Stimulated activated CD4-positive, alpha-beta T cell treated with anti-CD3 and anti-CD28 coated beads, Interleukin-1b, Interleukin-23, amount 100 ng/mL, for 24 hours (primary cell): ENCODE results near the gene HUS1B.
"Not testable (repeated sequence)": the region's sequence is repeated elsewhere in the genome, so short reads cannot be mapped to it uniquely, and the experiment has no call there.

Source experiments
- DNase-seq, 4 experiments: peaks; one replicate each; pipeline ENCODE4 v3.0.0-alpha.2; 2020; ENCODE audit warnings: low read depth in 4 of 4, low spot score in 1 of 4

The HUS1B gene

DNA sequence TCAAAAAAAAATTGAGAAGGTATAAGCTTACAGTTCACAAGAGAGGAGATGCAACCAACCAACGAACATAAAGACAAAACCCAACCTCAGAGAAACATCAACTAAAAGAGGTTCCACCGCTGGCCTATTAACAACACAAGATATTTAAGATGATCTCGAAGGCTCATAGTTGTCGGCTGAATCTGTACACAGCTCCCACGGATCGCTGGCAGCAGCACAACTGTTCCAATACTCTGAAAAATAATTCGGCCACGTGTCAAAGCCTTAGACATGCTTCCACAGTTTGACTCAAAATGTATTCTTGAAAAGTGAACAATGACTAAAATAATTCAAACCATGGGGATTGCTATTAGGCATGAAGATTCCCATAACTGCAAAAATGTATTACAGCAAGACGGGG lies 22.4 kb upstream of the HUS1B start:
- no peak for DNase-seq

GRCh38 chr6:678520-678919 lies 21.6 kb upstream of the HUS1B start:
- DNase-seq = no peak

- no peak for DNase-seq
These were observed 21.0 kb upstream of the HUS1B start for GRCh38 chr6:677919-678318.

DNA sequence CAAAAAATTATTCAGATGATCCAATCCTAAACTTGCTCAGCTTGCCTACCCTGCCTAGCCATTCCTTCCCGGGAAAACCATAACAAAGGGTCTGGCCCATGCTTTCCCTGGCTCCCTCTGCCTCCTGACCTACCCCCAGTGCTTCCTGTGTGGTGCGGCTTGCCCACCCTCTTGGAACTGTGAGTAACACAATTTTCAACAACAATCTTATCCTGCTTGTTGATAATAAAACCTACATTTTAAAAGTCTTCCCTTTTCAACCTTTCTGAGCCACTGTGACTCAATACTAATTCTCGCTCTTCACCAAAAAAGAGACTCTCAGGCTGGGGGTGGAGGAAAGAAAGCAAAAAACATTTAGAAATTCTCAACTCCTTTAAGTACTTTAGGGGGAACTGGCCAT lies 18.1 kb upstream of the HUS1B start:
- DNase-seq = no peak

DNA sequence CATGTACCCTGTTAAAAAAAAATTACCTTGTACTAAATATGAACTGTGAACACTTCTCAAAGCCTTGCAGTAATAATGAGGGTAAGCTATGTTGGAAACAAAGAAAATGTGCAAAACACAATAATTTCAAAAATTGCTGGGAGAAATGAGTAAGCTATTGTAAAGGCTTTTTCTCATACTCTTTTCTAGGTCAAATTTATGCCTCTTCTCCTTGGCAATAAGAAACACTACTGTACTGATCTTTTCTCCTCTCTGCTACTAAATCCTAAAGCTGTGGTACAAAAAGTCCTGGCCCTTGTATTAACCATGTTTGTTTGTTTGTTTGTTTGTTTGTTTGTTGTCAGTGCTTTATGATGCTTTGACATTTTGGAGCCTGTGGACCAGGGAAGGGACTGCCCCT lies 17.5 kb upstream of the HUS1B start:
- DNase-seq = no peak

DNA sequence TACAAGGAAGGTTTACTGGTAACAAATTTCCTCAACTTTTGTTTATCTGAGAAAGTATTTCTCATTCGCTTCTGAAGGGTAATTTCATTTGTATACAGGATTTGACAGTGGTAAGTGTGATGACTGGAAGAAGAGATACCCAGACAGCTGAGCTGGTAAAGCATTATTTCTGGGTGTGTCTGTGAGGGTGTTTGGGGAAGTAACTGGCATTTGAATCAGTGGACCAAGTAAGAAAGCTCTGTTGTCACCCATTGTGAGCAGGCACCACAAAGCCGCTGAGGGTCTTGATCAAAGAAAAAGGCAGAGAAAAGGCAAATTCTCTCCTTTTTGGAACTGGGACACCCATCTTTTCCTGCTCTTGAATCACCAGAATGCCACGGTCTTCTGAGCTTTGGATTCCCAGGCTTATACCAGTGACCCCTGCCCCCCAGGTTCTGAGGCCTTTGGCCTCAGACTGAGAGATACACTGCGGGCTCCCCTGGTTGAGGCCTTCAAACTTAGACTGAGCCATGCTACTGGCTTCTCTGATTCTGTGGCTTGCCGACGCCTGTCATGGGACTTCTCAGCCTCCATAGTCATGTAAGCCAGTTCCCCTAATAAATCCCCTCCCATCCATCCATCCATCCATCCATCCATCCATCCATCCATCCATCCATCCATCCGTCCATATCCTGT lies 10.5 kb upstream of the HUS1B start:
- DNase-seq = no peak

DNA sequence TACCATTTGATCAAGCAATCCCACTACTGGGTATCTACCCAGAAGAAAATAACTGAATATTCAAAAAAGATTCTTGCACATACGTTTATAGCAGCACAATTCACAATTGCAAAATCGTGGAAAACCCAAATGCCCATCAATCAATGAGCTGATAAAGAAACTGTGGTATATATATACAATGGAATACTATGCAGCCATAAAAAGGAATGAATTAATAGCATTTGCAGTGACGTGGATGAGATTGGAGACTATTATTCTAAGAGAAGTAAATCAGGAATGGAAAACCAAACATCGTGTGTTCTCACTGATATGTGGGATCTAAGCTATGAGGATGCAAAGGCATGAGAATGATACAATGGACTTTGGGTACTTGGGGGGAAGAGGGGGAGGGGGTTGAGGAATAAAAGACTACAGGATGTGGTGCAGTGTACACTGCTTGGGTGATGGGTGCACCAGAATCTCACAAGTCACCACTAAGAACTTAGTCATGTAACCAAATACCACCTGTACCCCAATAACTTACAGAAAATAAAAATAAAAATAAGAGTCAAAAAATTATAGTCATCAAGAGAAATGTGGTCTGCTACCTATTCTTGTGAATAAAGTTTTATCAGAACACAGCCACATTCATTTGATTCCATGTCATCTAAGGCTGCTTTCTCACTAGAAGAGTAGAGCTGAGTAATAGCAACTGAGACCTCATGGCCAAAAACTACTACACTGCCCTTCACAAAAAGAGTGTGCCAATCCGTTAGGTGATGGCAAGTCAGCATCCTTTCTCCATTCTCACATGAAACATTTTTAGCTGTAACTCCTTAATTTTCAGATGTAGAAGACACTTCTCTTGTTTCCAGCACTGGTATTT lies 8.7 kb upstream of the HUS1B start:
- DNase-seq = no peak

DNA sequence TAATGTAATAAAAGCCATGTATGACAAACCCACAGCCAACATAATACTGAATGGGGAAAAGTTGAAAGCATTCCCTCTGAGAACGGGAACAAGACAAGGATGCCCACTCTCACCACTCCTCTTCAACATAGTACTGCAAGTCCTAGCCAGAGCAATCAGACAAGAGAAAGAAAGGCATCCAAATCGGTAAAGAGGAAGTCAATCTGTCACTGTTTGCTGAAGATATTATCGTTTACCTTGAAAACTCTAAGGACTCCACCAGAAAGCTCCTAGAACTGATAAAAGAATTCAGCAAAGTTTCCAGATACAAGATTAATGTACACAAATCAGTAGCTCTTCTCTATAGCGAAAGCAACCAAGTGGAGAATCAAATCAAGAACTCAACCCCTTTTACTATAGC lies 6.9 kb upstream of the HUS1B start:
- DNase-seq = not testable (repeated sequence)

- no peak for DNase-seq
These were observed 3.0 kb upstream of the HUS1B start for GRCh38 chr6:659716-660581.

- DNase-seq = no peak
These were observed 1.3 kb upstream of the HUS1B start for GRCh38 chr6:658244-658643.

DNA sequence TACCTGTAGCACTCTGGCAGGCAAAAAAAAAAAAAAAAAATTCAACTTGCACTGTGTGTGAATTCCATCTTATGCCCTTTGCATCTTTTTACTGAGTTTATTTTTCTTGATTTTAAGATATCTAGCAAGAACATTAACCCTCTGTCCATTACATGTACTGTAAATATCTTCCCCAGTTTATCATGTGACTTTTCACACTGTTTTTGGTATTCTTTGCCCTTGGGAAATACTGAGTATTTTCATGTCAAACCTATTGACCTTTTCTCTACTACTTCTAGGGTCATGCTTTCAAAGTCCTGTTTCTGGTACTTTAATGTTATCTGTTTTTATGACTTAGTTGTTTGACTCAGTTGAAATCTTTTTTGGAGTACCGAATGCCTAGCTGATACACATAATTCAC lies 843 bp upstream of the HUS1B start:
- no peak for DNase-seq

- DNase-seq = no peak
These were observed 2.8 kb downstream of the HUS1B start for GRCh38 chr6:654136-654535.

- no peak for DNase-seq
These were observed 4.0 kb downstream of the HUS1B start for GRCh38 chr6:652865-653264.

- DNase-seq = no peak
These were observed 6.8 kb downstream of the HUS1B start for GRCh38 chr6:650098-650497.

GRCh38 chr6:642805-643204 lies 14.1 kb downstream of the HUS1B start:
- no peak for DNase-seq

GRCh38 chr6:641225-641985 lies 15.5 kb downstream of the HUS1B start:
- DNase-seq = no peak

- peak in 1 of 4 experiments; percentile 2 for DNase-seq
These were observed 20.4 kb downstream of the HUS1B start for GRCh38 chr6:636488-636887.

- no peak for DNase-seq
These were observed 21.7 kb downstream of the HUS1B start for GRCh38 chr6:635233-635632.

DNA sequence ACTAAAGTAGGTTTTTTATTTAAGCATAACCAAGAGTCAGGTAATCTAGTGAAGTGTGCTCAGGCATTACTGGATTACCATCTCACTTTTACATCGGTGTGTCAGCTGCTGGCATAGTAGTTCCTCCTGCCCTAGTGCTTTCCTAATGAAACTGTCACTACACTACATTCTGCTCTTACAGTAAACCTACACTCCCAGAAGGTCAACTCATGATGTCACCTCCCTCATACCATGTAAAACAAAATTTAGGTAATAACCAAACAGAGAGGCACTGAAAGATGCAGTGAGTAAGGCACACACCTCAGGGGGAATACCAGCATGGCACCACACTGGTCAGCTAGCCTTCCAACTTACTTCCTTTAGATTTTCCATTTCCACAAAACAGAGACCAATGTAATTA lies 23.3 kb downstream of the HUS1B start:
- DNase-seq = no peak

- no peak for DNase-seq
These were observed 28.1 kb downstream of the HUS1B start for GRCh38 chr6:628766-629165.

DNA sequence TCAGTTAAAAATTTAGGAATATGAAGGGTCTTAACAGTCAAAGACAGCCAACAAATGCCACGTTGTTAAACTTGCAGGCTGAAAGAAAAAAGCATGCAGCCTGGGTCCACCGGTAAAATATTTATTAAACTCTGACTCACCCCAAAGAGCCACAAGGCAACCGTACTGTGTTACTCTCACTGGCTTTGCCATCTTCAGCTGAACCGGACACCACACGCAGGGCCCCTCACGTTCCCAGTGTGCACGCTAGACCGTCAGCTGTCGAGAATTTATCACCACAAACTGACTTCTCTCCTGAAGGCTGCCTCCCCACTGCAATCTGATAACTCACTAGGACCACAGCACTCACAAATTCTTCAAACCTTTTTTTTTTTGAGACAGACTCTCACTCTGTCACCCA lies 30.7 kb downstream of the HUS1B start:
- DNase-seq = no peak
